Endothelial cell of hepatic sinusoid (primary cell): Measurements from ENCODE around the gene NF2.

ENCODE experiments used
- in situ Hi-C: cut with HindIII; loops from 2 replicates; pipeline ENCODE4 v1.10.0; 2017; ENCODE audit warnings: low sequenced_read_pairs

The NF2 gene

GRCh38 chr22:29629903-29630516 lies 26.6 kb downstream of the NF2 start:
- in situ Hi-C loops = no loop called here

GRCh38 chr22:29630987-29631386 lies 27.6 kb downstream of the NF2 start:
- in situ Hi-C loops = no loop called here

- in situ Hi-C loops = no loop called here
Measured at GRCh38 chr22:29631725-29632124, 28.3 kb downstream of the NF2 start.

- in situ Hi-C loops = no loop called here
Measured at GRCh38 chr22:29632672-29633071, 29.2 kb downstream of the NF2 start.

- in situ Hi-C loops = no loop called here
Measured at GRCh38 chr22:29633514-29634312, 30.3 kb downstream of the NF2 start.

GRCh38 chr22:29634847-29635246 lies 31.4 kb downstream of the NF2 start:
- in situ Hi-C loops = no loop called here

- in situ Hi-C loops = no loop called here
Measured at GRCh38 chr22:29635734-29636357, 32.4 kb downstream of the NF2 start.

- in situ Hi-C loops = no loop called here
Measured at GRCh38 chr22:29636751-29637150, 33.3 kb downstream of the NF2 start.

- in situ Hi-C loops = no loop called here
Measured at GRCh38 chr22:29637181-29637580, 33.7 kb downstream of the NF2 start.

- in situ Hi-C loops = no loop called here
Measured at GRCh38 chr22:29638678-29639077, 35.2 kb downstream of the NF2 start.

- in situ Hi-C loops = no loop called here
Measured at GRCh38 chr22:29639096-29639495, 35.7 kb downstream of the NF2 start.

GRCh38 chr22:29641042-29641699 lies 37.7 kb downstream of the NF2 start:
- in situ Hi-C loops = no loop called here

- in situ Hi-C loops = no loop called here
Measured at GRCh38 chr22:29641700-29642330, 38.4 kb downstream of the NF2 start.

GRCh38 chr22:29642694-29643093 lies 39.3 kb downstream of the NF2 start:
- in situ Hi-C loops = no loop called here

GRCh38 chr22:29647954-29648737 lies 44.7 kb downstream of the NF2 start:
- in situ Hi-C loops = no loop called here

- in situ Hi-C loops = no loop called here
Measured at GRCh38 chr22:29650370-29650769, 46.9 kb downstream of the NF2 start.

GRCh38 chr22:29651652-29652051 lies 48.2 kb downstream of the NF2 start:
- in situ Hi-C loops = no loop called here

GRCh38 chr22:29654420-29654819 lies 51.0 kb downstream of the NF2 start:
- in situ Hi-C loops = no loop called here

GRCh38 chr22:29654882-29655281 lies 51.4 kb downstream of the NF2 start:
- in situ Hi-C loops = no loop called here

GRCh38 chr22:29658176-29658575 lies 54.7 kb downstream of the NF2 start:
- in situ Hi-C loops = no loop called here
